Fibroblast of lung (primary cell): Measurements from ENCODE around the gene OSBP2.

Source experiments
- EZH2 ChIP-seq: IDR thresholded peaks from 2 replicates; pipeline ENCODE4 v1.5.1; 2012; ENCODE audit warnings: low read length, control low read depth, mild to moderate bottlenecking; ENCODE audit errors: missing control alignments
- TF ChIP-seq, protein P1 (sequence below), 2 donors: IDR thresholded peaks in 1 of 2; conservative IDR thresholded peaks in 1 of 2; 1 replicate in 1 of 2; 2 replicates in 1 of 2; pipeline ENCODE4 v1.5.1; 2011 to 2012; ENCODE audit warnings: low read length in 2 of 2, control low read depth in 1 of 2, inconsistent platforms in 1 of 2, low read depth in 1 of 2, mild to moderate bottlenecking in 1 of 2

DNA sequence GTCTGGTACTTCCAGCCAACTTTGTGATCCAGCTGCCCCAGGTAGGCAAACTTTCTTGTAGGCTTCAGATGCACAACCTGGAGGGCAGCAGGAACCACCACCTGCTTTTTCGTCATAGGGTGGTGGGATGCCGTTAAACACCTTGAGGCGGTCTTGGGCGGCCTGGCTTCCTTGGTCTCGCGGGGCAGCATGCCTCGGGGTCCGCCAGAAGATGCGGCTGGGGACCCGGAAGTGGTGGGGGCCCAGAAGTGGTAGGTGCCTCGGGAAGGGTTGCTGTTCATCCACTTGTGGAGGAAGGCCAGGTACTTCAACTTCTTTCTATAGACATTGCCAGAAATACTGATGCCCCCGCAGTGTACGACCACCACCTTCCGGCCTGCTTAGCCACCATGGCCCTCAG is 40.3 kb upstream of the OSBP2 start:
- TF ChIP-seq, protein P1, sequence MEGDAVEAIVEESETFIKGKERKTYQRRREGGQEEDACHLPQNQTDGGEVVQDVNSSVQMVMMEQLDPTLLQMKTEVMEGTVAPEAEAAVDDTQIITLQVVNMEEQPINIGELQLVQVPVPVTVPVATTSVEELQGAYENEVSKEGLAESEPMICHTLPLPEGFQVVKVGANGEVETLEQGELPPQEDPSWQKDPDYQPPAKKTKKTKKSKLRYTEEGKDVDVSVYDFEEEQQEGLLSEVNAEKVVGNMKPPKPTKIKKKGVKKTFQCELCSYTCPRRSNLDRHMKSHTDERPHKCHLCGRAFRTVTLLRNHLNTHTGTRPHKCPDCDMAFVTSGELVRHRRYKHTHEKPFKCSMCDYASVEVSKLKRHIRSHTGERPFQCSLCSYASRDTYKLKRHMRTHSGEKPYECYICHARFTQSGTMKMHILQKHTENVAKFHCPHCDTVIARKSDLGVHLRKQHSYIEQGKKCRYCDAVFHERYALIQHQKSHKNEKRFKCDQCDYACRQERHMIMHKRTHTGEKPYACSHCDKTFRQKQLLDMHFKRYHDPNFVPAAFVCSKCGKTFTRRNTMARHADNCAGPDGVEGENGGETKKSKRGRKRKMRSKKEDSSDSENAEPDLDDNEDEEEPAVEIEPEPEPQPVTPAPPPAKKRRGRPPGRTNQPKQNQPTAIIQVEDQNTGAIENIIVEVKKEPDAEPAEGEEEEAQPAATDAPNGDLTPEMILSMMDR (conservative IDR thresholded peaks at IDR 0.05 in 1 of 2, IDR thresholded peaks at IDR 0.05 in 1 of 2; ENCODE audit: low read depth in 1 of 2, low read length in 2 of 2), result no peak
- TF ChIP-seq EZH2, result no peak
